Gastrocnemius medialis (tissue), 4 donors: ENCODE data around the gene CLSTN2. TPM values are rescaled to one million over a fixed set of nuclear protein-coding genes. Genes with fewer than 3 reads are reported as not detected.

Experiments
- ATAC-seq, 2 donors: fragments of 150-250 bp; one replicate each; pipeline ENCODE4 v1.9.1; 2016
- DNase-seq, 2 donors: peaks; one replicate each; pipeline ENCODE4 v3.0.0-alpha.2; 2019
- H3K27ac ChIP-seq, 4 donors: fragments of 200-600 bp; sonication (generic); 1 replicate in 1 of 4; 2 replicates in 3 of 4; pipeline ENCODE4 v1.5.1; 2016 to 2018; ENCODE audit warnings: mild to moderate bottlenecking in 2 of 4, moderate library complexity in 1 of 4
- H3K27me3 ChIP-seq, 3 donors: fragments of 200-600 bp; sonication (generic) in 2 of 3; 1 replicate in 1 of 3; 2 replicates in 2 of 3; pipeline versions ENCODE4 v1.5.1 to v1.6.0; 2016 to 2019; ENCODE audit warnings: mild to moderate bottlenecking in 1 of 3, moderate library complexity in 1 of 3
- H3K36me3 ChIP-seq, 2 donors: fragments of 200-600 bp; sonication (generic) in 1 of 2; one replicate each; pipeline ENCODE4 v1.5.1; 2017 to 2018
- H3K4me1 ChIP-seq, 2 donors: fragments of 200-600 bp; sonication (generic) in 1 of 2; one replicate each; pipeline ENCODE4 v1.5.1; 2016 to 2017; ENCODE audit warnings: mild to moderate bottlenecking in 2 of 2
- H3K4me3 ChIP-seq, 4 donors: fragments of 200-600 bp; sonication (generic) in 3 of 4; 1 replicate in 1 of 4; 2 replicates in 3 of 4; pipeline ENCODE4 v1.5.1; 2016 to 2019; ENCODE audit warnings: mild to moderate bottlenecking in 2 of 4
- H3K9me3 ChIP-seq, 3 donors: fragments of 200-600 bp; sonication (generic) in 2 of 3; 1 replicate in 1 of 3; 2 replicates in 2 of 3; pipeline ENCODE4 v1.5.1; 2016 to 2019
- POLR2A ChIP-seq, 2 donors: fragments of 450-650 bp; IDR thresholded peaks; one replicate each; pipeline ENCODE4 v1.6.1; 2017; ENCODE audit warnings: antibody characterized with exemption in 2 of 2, mild to moderate bottlenecking in 2 of 2, moderate library complexity in 2 of 2
- in situ Hi-C, 4 donors: fragments of 200-750 bp; cut with MboI; loops; one replicate each; pipeline versions ENCODE4 v1.15.0 to v1.8.0; 2017; ENCODE audit warnings: low sequenced_read_pairs in 4 of 4
- intact Hi-C: fragments of 100-400 bp; cut with DNase I; formaldehyde crosslinking; loops from one replicate; pipeline ENCODE4 v1.15.1; 2023; ENCODE audit warnings: low total_unique reads
- total RNA-seq, 4 donors: library from RNA; depleted of rRNA; stranded (reverse); fragments of >200 nt; gene quantifications; one replicate each; pipeline versions ENCODE4 v1.1.0 to v1.2.3, GENCODE V29; 2016
- TF ChIP-seq, protein P1 (sequence below), 5 experiments: fragments of 450-650 bp in 3 of 5; fragments of 200-600 bp in 2 of 5; sonication (generic) in 2 of 5; IDR thresholded peaks in 4 of 5; conservative IDR thresholded peaks in 1 of 5; 1 replicate in 4 of 5; 2 replicates in 1 of 5; pipeline ENCODE4 v1.5.1; 2016 to 2019; ENCODE audit warnings: antibody characterized with exemption in 5 of 5, mild to moderate bottlenecking in 3 of 5, moderate library complexity in 3 of 5

Gene CLSTN2
- total RNA-seq, 4 donors from 2014 or later = 1.1 to 4.9 (median 4.0) TPM

GRCh38 chr3:140249188-140249587 lies 314.2 kb downstream of the CLSTN2 start:
- in situ Hi-C loops = no loop called here
- DNase-seq = no peak
- no peak overlapping the region for H3K27ac ChIP-seq
- ATAC-seq = no peak
- no peaks in the 10 kb centered on the region for H3K9me3 ChIP-seq
- H3K27me3 ChIP-seq = no peaks in the 10 kb centered on the region
- no peaks in the 10 kb centered on the region for H3K4me1 ChIP-seq
- TF ChIP-seq, protein P1, sequence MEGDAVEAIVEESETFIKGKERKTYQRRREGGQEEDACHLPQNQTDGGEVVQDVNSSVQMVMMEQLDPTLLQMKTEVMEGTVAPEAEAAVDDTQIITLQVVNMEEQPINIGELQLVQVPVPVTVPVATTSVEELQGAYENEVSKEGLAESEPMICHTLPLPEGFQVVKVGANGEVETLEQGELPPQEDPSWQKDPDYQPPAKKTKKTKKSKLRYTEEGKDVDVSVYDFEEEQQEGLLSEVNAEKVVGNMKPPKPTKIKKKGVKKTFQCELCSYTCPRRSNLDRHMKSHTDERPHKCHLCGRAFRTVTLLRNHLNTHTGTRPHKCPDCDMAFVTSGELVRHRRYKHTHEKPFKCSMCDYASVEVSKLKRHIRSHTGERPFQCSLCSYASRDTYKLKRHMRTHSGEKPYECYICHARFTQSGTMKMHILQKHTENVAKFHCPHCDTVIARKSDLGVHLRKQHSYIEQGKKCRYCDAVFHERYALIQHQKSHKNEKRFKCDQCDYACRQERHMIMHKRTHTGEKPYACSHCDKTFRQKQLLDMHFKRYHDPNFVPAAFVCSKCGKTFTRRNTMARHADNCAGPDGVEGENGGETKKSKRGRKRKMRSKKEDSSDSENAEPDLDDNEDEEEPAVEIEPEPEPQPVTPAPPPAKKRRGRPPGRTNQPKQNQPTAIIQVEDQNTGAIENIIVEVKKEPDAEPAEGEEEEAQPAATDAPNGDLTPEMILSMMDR (IDR thresholded peaks at IDR 0.05 in 4 of 5, conservative IDR thresholded peaks at IDR 0.05 in 1 of 5) = no peak
- TF ChIP-seq POLR2A (IDR thresholded peaks at IDR 0.05) = no peak
- no peak overlapping the region for H3K4me3 ChIP-seq
- intact Hi-C loops = no loop called here
- H3K36me3 ChIP-seq = no peaks in the 10 kb centered on the region

DNA sequence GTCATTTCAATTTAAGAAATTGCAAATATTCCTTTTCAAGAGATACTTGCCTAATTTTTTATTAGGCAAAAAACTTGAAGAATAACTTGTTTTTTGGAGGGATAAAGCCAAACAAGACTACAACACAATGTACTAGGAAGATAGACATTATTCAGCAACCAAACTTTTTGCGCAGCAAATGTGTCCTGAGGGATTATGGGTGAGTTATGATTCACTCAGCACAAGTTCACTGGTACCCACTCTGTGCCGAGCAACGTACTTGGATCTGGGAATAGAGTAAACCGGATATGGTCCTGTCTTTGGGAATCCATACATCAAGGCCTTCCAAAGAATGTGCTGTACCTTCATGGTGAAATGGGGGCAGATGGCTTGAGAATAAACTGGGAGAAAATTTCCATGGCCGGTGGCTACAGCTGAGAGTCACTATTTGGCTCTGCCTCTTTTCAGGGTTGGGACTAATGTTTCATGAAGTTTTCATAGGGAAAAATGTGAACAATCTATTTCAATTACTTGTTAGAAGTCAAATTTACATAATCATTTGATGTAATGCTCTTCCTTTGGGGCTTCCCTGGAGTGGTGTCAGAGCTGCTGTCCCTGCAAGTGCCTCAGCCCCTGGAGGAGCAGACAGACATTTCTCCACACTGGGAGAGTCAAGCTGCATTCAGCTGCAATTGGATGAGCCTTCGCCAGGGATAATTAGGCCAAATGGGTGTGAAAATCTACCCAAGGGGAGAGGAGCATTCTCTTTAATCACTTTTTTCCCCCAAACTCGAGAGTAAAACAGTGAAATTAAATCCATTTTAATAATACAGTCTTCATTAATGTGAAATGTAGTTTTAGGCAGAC lies 315.2 kb downstream of the CLSTN2 start:
- H3K4me3 ChIP-seq = no peak overlapping the region
- H3K27ac ChIP-seq = peak overlapping the region; percentile 9 to 31 (median 21)
- in situ Hi-C loops = no loop called here
- ATAC-seq (peak; percentile 33 to 58), DNase-seq (peak in 1 of 2 donors; percentile 31)
- H3K4me1 ChIP-seq = no peaks in the 10 kb centered on the region
- H3K9me3 ChIP-seq = no peaks in the 10 kb centered on the region
- intact Hi-C loops = no loop called here
- no peaks in the 10 kb centered on the region for H3K27me3 ChIP-seq
- TF ChIP-seq POLR2A (IDR thresholded peaks at IDR 0.05) = no peak
- TF ChIP-seq, protein P1 (IDR thresholded peaks at IDR 0.05 in 4 of 5, conservative IDR thresholded peaks at IDR 0.05 in 1 of 5) = no peak
- H3K36me3 ChIP-seq = no peaks in the 10 kb centered on the region

DNA sequence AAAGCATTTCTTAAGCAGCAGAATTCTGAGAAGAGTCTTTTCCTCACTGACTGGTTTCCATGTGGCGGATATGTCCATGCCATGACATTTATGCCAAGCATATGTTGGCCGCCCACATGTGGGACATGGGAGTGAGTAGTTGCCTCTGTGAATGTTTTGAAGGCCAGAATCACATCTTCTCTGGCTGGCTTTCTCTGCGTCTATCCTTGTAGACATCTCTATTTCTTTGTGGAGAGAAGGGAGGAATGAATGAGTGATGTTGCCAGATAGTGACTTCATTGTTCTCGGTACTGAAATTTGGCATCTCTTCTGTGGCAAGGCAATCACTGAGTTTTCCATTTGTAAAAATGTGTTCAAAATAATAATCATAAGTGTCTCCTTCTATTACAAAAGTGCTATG lies 316.0 kb downstream of the CLSTN2 start:
- no peak for TF ChIP-seq POLR2A (IDR thresholded peaks at IDR 0.05)
- TF ChIP-seq, protein P1 (IDR thresholded peaks at IDR 0.05 in 4 of 5, conservative IDR thresholded peaks at IDR 0.05 in 1 of 5) = no peak
- intact Hi-C loops = no loop called here
- H3K36me3 ChIP-seq = no peaks in the 10 kb centered on the region
- DNase-seq (no peak), ATAC-seq (no peak)
- no peaks in the 10 kb centered on the region for H3K9me3 ChIP-seq
- no peaks in the 10 kb centered on the region for H3K4me1 ChIP-seq
- in situ Hi-C loops = no loop called here
- no peaks in the 10 kb centered on the region for H3K27me3 ChIP-seq
- no peak overlapping the region for H3K4me3 ChIP-seq
- H3K27ac ChIP-seq = peak overlapping the region in 2 of 4 donors; percentile 9 to 24

GRCh38 chr3:140251678-140252077 lies 316.7 kb downstream of the CLSTN2 start:
- in situ Hi-C loops = no loop called here
- Histone ChIP-seq H3K9me3 (no peaks in the 10 kb centered on the region), H3K27ac (no peak overlapping the region), H3K4me1 (no peaks in the 10 kb centered on the region), H3K27me3 (no peaks in the 10 kb centered on the region), H3K4me3 (no peak overlapping the region), H3K36me3 (no peaks in the 10 kb centered on the region)
- DNase-seq (no peak), ATAC-seq (no peak)
- intact Hi-C loops = no loop called here
- TF ChIP-seq, protein P1 (IDR thresholded peaks at IDR 0.05 in 4 of 5, conservative IDR thresholded peaks at IDR 0.05 in 1 of 5) = no peak
- no peak for TF ChIP-seq POLR2A (IDR thresholded peaks at IDR 0.05)
